ENCODE measurements around the gene SETBP1.

Gene SETBP1

DNA sequence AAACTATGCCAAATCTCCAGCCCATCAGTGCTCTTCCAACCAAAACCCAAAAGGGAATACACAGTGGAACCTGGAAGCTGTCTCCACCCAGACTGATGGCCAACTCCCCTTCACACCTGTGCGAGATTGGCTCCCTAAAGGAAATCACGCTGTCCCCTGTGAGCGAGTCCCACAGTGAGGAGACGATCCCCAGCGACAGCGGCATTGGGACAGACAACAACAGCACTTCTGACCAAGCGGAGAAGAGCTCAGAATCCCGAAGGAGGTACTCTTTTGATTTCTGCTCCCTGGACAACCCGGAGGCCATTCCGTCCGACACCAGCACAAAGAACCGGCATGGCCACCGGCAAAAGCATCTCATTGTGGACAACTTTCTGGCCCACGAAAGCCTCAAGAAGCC lies 271.1 kb downstream of the SETBP1 start:
- Histone ChIP-seq H3K27ac (no peak overlapping the region), H3K9me3 (ENCODE audit: low read depth, low read length) (no peaks in the 10 kb centered on the region), H3K9ac (ENCODE audit: insufficient read length) (no peak overlapping the region), H3K36me3 (ENCODE audit: insufficient read depth, low read length) (no peaks in the 10 kb centered on the region), H3K4me3 (no peak overlapping the region)
- TF ChIP-seq FOXP2 (optimal IDR thresholded peaks at IDR 0.05; ENCODE audit: control extremely low read depth, extremely low read length, insufficient read depth) (no peak), EZH2 (IDR thresholded peaks at IDR 0.05) (no peak), POLR2AphosphoS5 (IDR thresholded peaks at IDR 0.05; ENCODE audit: borderline replicate concordance, low read depth, low read length) (no peak)
- no peak for DNase-seq (ENCODE audit: low read depth, low spot score)

DNA sequence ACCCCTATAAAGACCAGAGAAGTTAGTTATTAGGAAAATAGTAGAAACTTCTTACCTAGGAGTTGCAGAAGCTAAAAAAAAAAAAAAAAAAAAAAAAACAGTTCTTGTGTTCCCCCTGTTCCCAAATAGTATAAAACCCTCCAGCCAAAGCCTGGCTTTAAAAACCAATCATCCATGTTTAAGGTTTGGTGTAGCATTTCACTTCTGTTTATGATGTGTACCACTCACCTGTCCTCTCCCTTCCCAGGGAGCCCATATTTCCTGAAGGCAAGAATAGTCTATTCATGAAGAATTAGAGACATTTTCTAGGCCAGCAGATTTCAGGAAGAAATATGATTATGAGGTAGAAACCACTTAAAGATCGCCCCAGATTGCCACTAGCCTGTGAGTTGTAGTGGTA lies 273.6 kb downstream of the SETBP1 start:
- TF ChIP-seq POLR2AphosphoS5 (IDR thresholded peaks at IDR 0.05; ENCODE audit: borderline replicate concordance, low read depth, low read length) (no peak), EZH2 (IDR thresholded peaks at IDR 0.05) (no peak), FOXP2 (optimal IDR thresholded peaks at IDR 0.05; ENCODE audit: control extremely low read depth, extremely low read length, insufficient read depth) (no peak)
- no peak for DNase-seq (ENCODE audit: low read depth, low spot score)
- no peak overlapping the region for H3K27ac ChIP-seq

DNA sequence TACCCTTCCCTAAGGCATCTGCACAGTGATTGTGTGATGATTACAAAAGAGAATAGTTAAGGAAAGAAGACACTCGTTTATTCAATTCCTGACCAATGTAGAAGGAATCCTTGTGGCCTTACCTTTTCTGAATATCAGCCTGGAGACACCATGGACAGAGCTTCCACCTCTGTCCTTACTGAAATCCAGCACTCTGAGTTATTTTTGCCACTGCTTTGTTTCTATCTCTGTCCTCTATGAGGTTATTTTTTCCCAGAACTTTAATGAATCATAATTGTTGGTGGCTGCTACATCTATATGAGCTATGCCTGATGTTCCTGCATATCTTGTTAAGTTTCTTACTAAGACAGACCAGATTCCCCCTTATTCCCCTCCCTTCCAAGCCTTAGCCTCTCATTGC lies 275.1 kb downstream of the SETBP1 start:
- no peak for DNase-seq (ENCODE audit: low read depth, low spot score)
- H3K4me3 ChIP-seq, result no peak overlapping the region
- H3K36me3 ChIP-seq (ENCODE audit: insufficient read depth, low read length), result no peaks in the 10 kb centered on the region
- H3K9ac ChIP-seq (ENCODE audit: insufficient read length), result no peak overlapping the region
- H3K9me3 ChIP-seq (ENCODE audit: low read depth, low read length), result no peaks in the 10 kb centered on the region
- H3K27ac ChIP-seq, result no peak overlapping the region
- TF ChIP-seq FOXP2 (optimal IDR thresholded peaks at IDR 0.05; ENCODE audit: control extremely low read depth, extremely low read length, insufficient read depth) (no peak), EZH2 (IDR thresholded peaks at IDR 0.05) (no peak), POLR2AphosphoS5 (IDR thresholded peaks at IDR 0.05; ENCODE audit: borderline replicate concordance, low read depth, low read length) (no peak)

More for the DNA sequence above, 273.6 kb downstream of the SETBP1 start:
- Histone ChIP-seq H3K36me3 (ENCODE audit: insufficient read depth, low read length) (no peaks in the 10 kb centered on the region), H3K9ac (ENCODE audit: insufficient read length) (no peak overlapping the region), H3K9me3 (ENCODE audit: low read depth, low read length) (no peaks in the 10 kb centered on the region), H3K4me3 (no peak overlapping the region)

DNA sequence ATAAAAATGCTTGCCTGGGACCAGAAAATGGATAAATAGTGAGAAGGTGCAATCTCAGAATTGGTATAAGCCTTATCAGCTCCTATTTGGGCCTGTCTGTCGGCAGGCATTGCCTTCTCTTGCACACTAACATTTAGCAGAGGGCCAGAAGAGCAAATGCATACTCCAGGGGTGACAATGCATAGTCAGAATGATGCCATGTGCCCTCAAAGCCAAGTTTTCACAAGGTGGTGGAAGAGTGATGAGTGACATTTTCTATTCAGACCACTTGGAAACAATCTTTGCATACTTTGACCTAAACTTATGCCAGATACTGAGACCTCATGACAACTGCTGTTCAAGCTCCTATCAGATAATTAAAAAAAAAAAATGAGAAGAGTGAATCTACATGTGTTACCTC lies 276.3 kb downstream of the SETBP1 start:
- H3K9me3 ChIP-seq (ENCODE audit: low read depth, low read length), result no peaks in the 10 kb centered on the region
- H3K36me3 ChIP-seq (ENCODE audit: insufficient read depth, low read length), result no peaks in the 10 kb centered on the region
- no peak overlapping the region for H3K27ac ChIP-seq
- TF ChIP-seq POLR2AphosphoS5 (IDR thresholded peaks at IDR 0.05; ENCODE audit: borderline replicate concordance, low read depth, low read length) (no peak), EZH2 (IDR thresholded peaks at IDR 0.05) (no peak), FOXP2 (optimal IDR thresholded peaks at IDR 0.05; ENCODE audit: control extremely low read depth, extremely low read length, insufficient read depth) (no peak)
- no peak overlapping the region for H3K4me3 ChIP-seq
- DNase-seq (ENCODE audit: low read depth, low spot score), result no peak
- H3K9ac ChIP-seq (ENCODE audit: insufficient read length), result no peak overlapping the region

DNA sequence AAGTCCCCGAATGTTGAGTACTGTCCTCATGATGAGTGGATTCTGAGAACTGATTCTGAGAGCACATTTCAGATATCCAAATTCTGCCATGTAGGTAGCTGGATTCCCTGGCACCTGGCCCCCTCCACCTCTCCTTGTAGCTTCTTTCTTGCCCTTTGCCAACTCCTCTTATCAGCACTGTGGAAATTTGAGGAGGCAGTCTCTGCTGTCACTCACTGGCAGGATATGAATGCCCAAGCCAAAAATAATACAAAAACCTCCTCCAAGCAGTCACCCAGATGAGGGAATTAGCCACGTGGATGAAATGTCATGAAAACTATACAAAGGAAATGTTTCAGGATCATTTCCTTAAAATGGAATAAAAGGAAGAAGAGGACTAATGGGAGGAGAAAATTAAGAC lies 276.8 kb downstream of the SETBP1 start:
- H3K4me3 ChIP-seq, result no peak overlapping the region
- DNase-seq (ENCODE audit: low read depth, low spot score), result no peak
- no peak for TF ChIP-seq FOXP2 (optimal IDR thresholded peaks at IDR 0.05; ENCODE audit: control extremely low read depth, extremely low read length, insufficient read depth)
- TF ChIP-seq POLR2AphosphoS5 (IDR thresholded peaks at IDR 0.05; ENCODE audit: borderline replicate concordance, low read depth, low read length), result no peak
- no peak for TF ChIP-seq EZH2 (IDR thresholded peaks at IDR 0.05)
- H3K9me3 ChIP-seq (ENCODE audit: low read depth, low read length), result no peaks in the 10 kb centered on the region
- no peaks in the 10 kb centered on the region for H3K36me3 ChIP-seq (ENCODE audit: insufficient read depth, low read length)
- no peak overlapping the region for H3K9ac ChIP-seq (ENCODE audit: insufficient read length)
- no peak overlapping the region for H3K27ac ChIP-seq

DNA sequence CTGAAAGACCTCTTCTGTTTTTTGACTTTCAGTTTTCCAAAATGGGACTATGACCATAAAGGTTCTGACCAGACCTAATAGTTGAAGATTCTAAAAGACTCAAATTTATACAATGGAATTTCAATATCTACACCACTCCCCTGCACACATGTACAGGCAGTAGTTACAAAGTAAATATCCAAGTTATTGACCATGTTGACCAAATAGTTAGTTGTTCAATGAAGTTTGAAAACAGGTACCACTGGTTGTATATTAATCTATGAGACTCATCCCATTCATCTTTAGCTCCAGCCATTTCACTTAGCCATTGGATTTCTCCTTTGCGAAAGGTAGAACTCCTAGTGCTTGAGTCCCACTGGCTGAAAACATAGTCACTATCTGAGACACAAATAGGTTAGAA lies 277.4 kb downstream of the SETBP1 start:
- no peak for TF ChIP-seq EZH2 (IDR thresholded peaks at IDR 0.05)
- TF ChIP-seq POLR2AphosphoS5 (IDR thresholded peaks at IDR 0.05; ENCODE audit: borderline replicate concordance, low read depth, low read length), result no peak
- TF ChIP-seq FOXP2 (optimal IDR thresholded peaks at IDR 0.05; ENCODE audit: control extremely low read depth, extremely low read length, insufficient read depth), result no peak
- Histone ChIP-seq H3K9me3 (ENCODE audit: low read depth, low read length) (no peaks in the 10 kb centered on the region), H3K27ac (no peak overlapping the region)

DNA sequence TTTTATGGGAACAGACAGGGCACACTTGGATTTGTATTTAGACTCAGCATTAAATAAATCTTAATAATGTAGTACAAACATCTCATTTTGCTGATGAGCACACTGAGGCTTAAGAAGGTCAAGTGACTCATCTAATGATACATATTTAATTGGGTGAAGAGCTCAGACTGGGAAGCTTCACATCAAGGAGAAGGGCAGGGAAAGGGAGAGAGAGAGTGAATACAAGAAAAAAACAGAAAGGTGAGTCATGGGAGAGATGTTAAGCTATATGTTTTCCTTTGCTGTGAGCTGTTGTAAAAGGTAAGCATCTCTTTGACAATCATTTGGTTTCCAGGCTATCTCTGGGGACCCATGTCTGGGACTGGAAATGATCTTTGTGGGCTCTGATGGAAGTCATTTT lies 277.8 kb downstream of the SETBP1 start:
- H3K27ac ChIP-seq, result no peak overlapping the region
- no peaks in the 10 kb centered on the region for H3K9me3 ChIP-seq (ENCODE audit: low read depth, low read length)
- H3K36me3 ChIP-seq (ENCODE audit: insufficient read depth, low read length), result no peaks in the 10 kb centered on the region
- no peak for DNase-seq (ENCODE audit: low read depth, low spot score)
- TF ChIP-seq POLR2AphosphoS5 (IDR thresholded peaks at IDR 0.05; ENCODE audit: borderline replicate concordance, low read depth, low read length), result no peak
- TF ChIP-seq FOXP2 (optimal IDR thresholded peaks at IDR 0.05; ENCODE audit: control extremely low read depth, extremely low read length, insufficient read depth), result no peak
- TF ChIP-seq EZH2 (IDR thresholded peaks at IDR 0.05), result no peak
- no peak overlapping the region for H3K9ac ChIP-seq (ENCODE audit: insufficient read length)
- no peak overlapping the region for H3K4me3 ChIP-seq

More for the DNA sequence above, 277.4 kb downstream of the SETBP1 start:
- H3K9ac ChIP-seq (ENCODE audit: insufficient read length), result no peak overlapping the region
- H3K4me3 ChIP-seq, result no peak overlapping the region
- no peak for DNase-seq (ENCODE audit: low read depth, low spot score)
- H3K36me3 ChIP-seq (ENCODE audit: insufficient read depth, low read length), result no peaks in the 10 kb centered on the region

DNA sequence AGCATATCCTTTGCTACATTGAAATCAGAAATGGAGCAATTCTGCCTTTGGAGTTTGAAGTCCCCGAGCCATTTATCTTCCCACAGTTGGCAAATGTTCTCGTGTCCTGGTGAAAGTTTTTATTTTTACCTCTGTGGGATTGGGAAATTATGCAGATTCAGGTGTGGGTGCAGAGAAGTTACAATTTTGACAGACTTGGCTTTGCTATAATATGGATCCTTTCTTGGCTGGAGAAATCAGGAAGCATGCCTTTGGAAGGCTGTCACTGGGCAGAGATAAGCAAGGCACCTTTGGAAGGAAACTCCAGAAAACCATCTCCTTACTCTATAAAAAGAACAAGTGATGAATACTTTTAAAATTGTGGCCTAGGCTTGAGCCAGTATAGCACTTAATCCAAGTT lies 278.3 kb downstream of the SETBP1 start:
- no peaks in the 10 kb centered on the region for H3K36me3 ChIP-seq (ENCODE audit: insufficient read depth, low read length)
- DNase-seq (ENCODE audit: low read depth, low spot score), result no peak
- no peak overlapping the region for H3K27ac ChIP-seq
- H3K9ac ChIP-seq (ENCODE audit: insufficient read length), result no peak overlapping the region
- no peaks in the 10 kb centered on the region for H3K9me3 ChIP-seq (ENCODE audit: low read depth, low read length)
- no peak overlapping the region for H3K4me3 ChIP-seq
- TF ChIP-seq POLR2AphosphoS5 (IDR thresholded peaks at IDR 0.05; ENCODE audit: borderline replicate concordance, low read depth, low read length) (no peak), FOXP2 (optimal IDR thresholded peaks at IDR 0.05; ENCODE audit: control extremely low read depth, extremely low read length, insufficient read depth) (no peak), EZH2 (IDR thresholded peaks at IDR 0.05) (no peak)

DNA sequence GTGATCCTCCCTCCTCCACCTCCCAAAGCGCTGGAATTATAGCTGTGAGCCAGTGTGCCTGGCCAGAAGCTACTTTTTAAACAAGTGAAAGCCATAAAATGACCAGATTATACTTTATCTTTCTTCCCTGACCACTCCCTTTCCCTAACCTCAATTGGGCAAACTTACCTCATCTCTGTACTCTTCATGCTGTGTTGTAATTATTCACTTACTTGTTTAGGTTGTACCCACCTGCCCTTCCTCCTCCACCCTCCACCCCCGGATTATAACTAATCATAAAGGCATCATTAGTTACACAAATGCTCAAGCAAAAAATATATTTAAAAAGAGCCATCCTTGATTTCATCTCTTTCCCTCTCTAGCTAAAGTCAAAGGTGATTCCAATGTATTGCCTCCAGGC lies 279.9 kb downstream of the SETBP1 start:
- no peaks in the 10 kb centered on the region for H3K9me3 ChIP-seq (ENCODE audit: low read depth, low read length)
- H3K36me3 ChIP-seq (ENCODE audit: insufficient read depth, low read length), result no peaks in the 10 kb centered on the region
- H3K4me3 ChIP-seq, result no peak overlapping the region
- H3K9ac ChIP-seq (ENCODE audit: insufficient read length), result no peak overlapping the region
- no peak for DNase-seq (ENCODE audit: low read depth, low spot score)
- no peak overlapping the region for H3K27ac ChIP-seq
- TF ChIP-seq FOXP2 (optimal IDR thresholded peaks at IDR 0.05; ENCODE audit: control extremely low read depth, extremely low read length, insufficient read depth) (no peak), EZH2 (IDR thresholded peaks at IDR 0.05) (no peak), POLR2AphosphoS5 (IDR thresholded peaks at IDR 0.05; ENCODE audit: borderline replicate concordance, low read depth, low read length) (no peak)

Measured in SK-N-MC (cell line).